Activated CD8-positive, alpha-beta memory T cell treated with anti-CD3 and anti-CD28 coated beads, Interleukin-2, amount 50 U/mL, for 24 hours (primary cell): ENCODE results near the gene ZMYND8.
"Not testable (repeated sequence)": the region's sequence is repeated elsewhere in the genome, so short reads cannot be mapped to it uniquely, and the experiment has no call there.

Experiments
- DNase-seq: peaks from one replicate; pipeline ENCODE4 v3.0.0-alpha.2; 2020; ENCODE audit errors: extremely low read depth

ZMYND8 gene

GRCh38 chr20:47225458-47225857 lies 131.0 kb downstream of the ZMYND8 start:
- DNase-seq = no peak

- no peak for DNase-seq
These were observed 131.6 kb downstream of the ZMYND8 start for GRCh38 chr20:47224857-47225256.

GRCh38 chr20:47224300-47224791 lies 132.2 kb downstream of the ZMYND8 start:
- DNase-seq = no peak

GRCh38 chr20:47223896-47224295 lies 132.6 kb downstream of the ZMYND8 start:
- DNase-seq = no peak

- DNase-seq = no peak
These were observed 133.9 kb downstream of the ZMYND8 start for GRCh38 chr20:47222468-47223119.

- no peak for DNase-seq
These were observed 135.4 kb downstream of the ZMYND8 start for GRCh38 chr20:47221036-47221625.

- DNase-seq = peak; percentile 4
These were observed 136.3 kb downstream of the ZMYND8 start for GRCh38 chr20:47220161-47220582.

GRCh38 chr20:47217482-47218446 lies 138.7 kb downstream of the ZMYND8 start:
- no peak for DNase-seq

GRCh38 chr20:47216819-47217410 lies 139.6 kb downstream of the ZMYND8 start:
- no peak for DNase-seq

- DNase-seq = no peak
These were observed 140.7 kb downstream of the ZMYND8 start for GRCh38 chr20:47215653-47216397.

- no peak for DNase-seq
These were observed 142.5 kb downstream of the ZMYND8 start for GRCh38 chr20:47213966-47214365.

GRCh38 chr20:47212606-47213207 lies 143.8 kb downstream of the ZMYND8 start:
- DNase-seq = no peak

- DNase-seq = no peak
These were observed 145.5 kb downstream of the ZMYND8 start for GRCh38 chr20:47211036-47211435.

GRCh38 chr20:47210470-47210869 lies 146.0 kb downstream of the ZMYND8 start:
- no peak for DNase-seq

GRCh38 chr20:47209982-47210381 lies 146.5 kb downstream of the ZMYND8 start:
- DNase-seq = no peak

GRCh38 chr20:47208534-47209174 lies 147.8 kb downstream of the ZMYND8 start:
- DNase-seq = no peak

GRCh38 chr20:47206962-47207641 lies 149.4 kb downstream of the ZMYND8 start:
- DNase-seq = no peak

- not testable (repeated sequence) for DNase-seq
These were observed 149.9 kb downstream of the ZMYND8 start for GRCh38 chr20:47206552-47206951.

GRCh38 chr20:47205577-47206123 lies 150.8 kb downstream of the ZMYND8 start:
- DNase-seq = no peak

GRCh38 chr20:47204850-47205122 lies 151.7 kb downstream of the ZMYND8 start:
- not testable (repeated sequence) for DNase-seq
